Neutrophil (primary cell): Measurements from ENCODE around the gene EIF4E1B.

Experiments used
- H3K27ac ChIP-seq: fragments of 200-600 bp; sonication (generic); 2 replicates; pipeline ENCODE4 v1.5.1; 2016; ENCODE audit warnings: mild to moderate bottlenecking, moderate library complexity
- H3K27me3 ChIP-seq: fragments of 200-600 bp; sonication (generic); 2 replicates; pipeline ENCODE4 v1.6.0; 2016; ENCODE audit warnings: mild to moderate bottlenecking
- H3K36me3 ChIP-seq: fragments of 200-600 bp; sonication (generic); 2 replicates; pipeline ENCODE4 v1.5.1; 2017
- H3K4me1 ChIP-seq, 2 experiments: fragments of 200-600 bp in 1 of 2; sonication (generic) in 1 of 2; 1 replicate in 1 of 2; 2 replicates in 1 of 2; pipeline versions ENCODE4 v1.5.1 to v1.6.1; 2013 to 2016; ENCODE audit warnings: low read depth in 1 of 2, low read length in 1 of 2, mild to moderate bottlenecking in 1 of 2, moderate library complexity in 1 of 2; ENCODE audit not compliant: control insufficient read depth in 1 of 2, insufficient read depth in 1 of 2
- H3K4me3 ChIP-seq, 2 experiments: fragments of 200-600 bp in 1 of 2; sonication (generic) in 1 of 2; 1 replicate in 1 of 2; 2 replicates in 1 of 2; pipeline ENCODE4 v1.5.1; 2013 to 2016; ENCODE audit warnings: low read depth in 1 of 2, low read length in 1 of 2, mild to moderate bottlenecking in 1 of 2, moderate library complexity in 1 of 2
- H3K9me3 ChIP-seq: fragments of 200-600 bp; sonication (generic); 2 replicates; pipeline ENCODE4 v1.5.1; 2016
- CTCF ChIP-seq: fragments of 200-600 bp; sonication (generic); IDR thresholded peaks from 2 replicates; pipeline ENCODE4 v1.5.1; 2016; ENCODE audit warnings: antibody characterized with exemption

EIF4E1B gene

DNA sequence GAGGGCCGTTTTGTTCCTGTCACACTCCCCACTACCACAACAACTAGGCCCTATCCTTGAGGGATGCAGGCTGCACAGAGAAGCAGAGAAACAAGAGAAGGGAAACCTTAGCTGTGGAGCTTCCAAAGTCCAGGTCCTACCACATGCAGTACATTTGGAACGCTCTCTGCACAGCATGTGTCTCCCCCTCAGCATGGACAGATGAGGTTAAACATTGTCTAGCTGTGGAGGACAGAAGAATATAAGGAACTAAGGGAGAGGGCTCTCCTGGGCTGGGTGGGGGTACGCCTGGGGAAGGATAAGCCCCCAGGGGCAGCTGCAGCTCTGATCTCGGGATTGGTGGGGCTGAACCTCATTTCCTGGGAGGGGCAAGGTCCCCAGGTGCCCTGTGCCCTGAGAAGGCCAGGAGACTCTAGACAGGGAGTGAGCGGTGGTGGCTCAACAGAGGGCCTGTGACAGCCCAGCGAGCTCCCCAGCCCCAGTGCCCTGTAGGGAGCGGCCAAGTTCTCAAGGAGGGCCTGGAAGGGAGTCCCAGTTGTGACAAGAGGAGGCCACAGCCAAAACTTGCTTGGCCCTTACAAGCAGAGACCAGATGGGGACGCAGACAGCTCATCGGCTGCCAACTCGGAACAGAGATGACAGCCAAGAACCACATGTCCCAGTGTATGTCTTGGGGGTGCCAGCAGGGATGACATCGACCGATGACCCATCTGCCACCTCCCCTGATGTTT lies 46.9 kb downstream of the EIF4E1B start:
- no peak overlapping the region for H3K27ac ChIP-seq
- H3K27me3 ChIP-seq: peaks cover 89% of the 10 kb centered on the region
- no peaks in the 10 kb centered on the region for H3K36me3 ChIP-seq
- no peaks in the 10 kb centered on the region for H3K4me1 ChIP-seq
- no peaks in the 10 kb centered on the region for H3K9me3 ChIP-seq
- no peak overlapping the region for H3K4me3 ChIP-seq
- TF ChIP-seq CTCF: no peak

DNA sequence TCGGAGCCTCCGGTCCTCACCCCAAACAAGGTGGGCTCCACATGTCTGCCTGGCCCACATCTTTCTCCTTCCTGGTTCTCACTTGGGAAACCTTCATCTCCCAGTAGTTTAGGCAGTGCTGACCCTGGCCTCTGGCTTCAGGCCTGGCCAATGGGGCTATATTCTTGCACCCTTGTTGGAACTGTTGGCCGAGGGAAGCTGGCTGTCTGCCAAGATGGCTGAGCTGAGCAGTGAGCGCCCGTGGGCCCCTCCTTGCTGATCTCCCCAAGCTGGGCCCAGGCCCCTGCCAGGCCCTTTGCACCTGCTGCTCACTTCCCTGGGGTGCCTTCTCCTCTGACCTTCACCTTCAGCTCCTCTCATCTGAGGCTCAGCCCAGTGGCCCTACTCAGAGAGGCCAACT lies 48.1 kb downstream of the EIF4E1B start:
- no peak for TF ChIP-seq CTCF

GRCh38 chr5:176679365-176680225 lies 49.1 kb downstream of the EIF4E1B start:
- Histone ChIP-seq H3K27me3 (peaks cover 96% of the 10 kb centered on the region), H3K4me3 (no peak overlapping the region), H3K27ac (no peak overlapping the region), H3K9me3 (no peaks in the 10 kb centered on the region), H3K36me3 (no peaks in the 10 kb centered on the region), H3K4me1 (no peaks in the 10 kb centered on the region)
- TF ChIP-seq CTCF: no peak

More for the DNA sequence above, 48.1 kb downstream of the EIF4E1B start:
- Histone ChIP-seq H3K27ac (no peak overlapping the region), H3K36me3 (no peaks in the 10 kb centered on the region), H3K4me3 (no peak overlapping the region), H3K9me3 (no peaks in the 10 kb centered on the region), H3K4me1 (no peaks in the 10 kb centered on the region), H3K27me3 (peaks cover 95% of the 10 kb centered on the region)

DNA sequence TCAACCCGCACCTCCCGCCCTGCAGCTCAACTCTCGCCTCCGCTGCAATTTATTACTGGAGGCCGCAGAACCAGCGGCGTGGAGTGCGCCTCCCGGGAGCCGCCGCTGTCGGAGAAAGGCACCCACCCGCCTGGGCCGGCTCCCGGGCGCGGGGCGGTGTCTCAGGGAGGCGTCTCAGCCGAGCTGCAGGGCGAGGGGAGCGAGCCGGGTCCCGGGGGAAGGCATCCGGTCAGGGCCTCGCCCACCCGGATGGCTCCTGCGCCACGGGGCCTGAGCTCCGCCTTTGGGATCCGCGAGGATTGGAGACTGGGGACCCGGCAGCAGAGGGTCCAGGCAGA lies 49.7 kb downstream of the EIF4E1B start:
- no peaks in the 10 kb centered on the region for H3K9me3 ChIP-seq
- H3K27me3 ChIP-seq: peaks cover 100% of the 10 kb centered on the region
- H3K4me1 ChIP-seq: no peaks in the 10 kb centered on the region
- no peak overlapping the region for H3K27ac ChIP-seq
- TF ChIP-seq CTCF: no peak
- no peaks in the 10 kb centered on the region for H3K36me3 ChIP-seq
- H3K4me3 ChIP-seq: no peak overlapping the region

DNA sequence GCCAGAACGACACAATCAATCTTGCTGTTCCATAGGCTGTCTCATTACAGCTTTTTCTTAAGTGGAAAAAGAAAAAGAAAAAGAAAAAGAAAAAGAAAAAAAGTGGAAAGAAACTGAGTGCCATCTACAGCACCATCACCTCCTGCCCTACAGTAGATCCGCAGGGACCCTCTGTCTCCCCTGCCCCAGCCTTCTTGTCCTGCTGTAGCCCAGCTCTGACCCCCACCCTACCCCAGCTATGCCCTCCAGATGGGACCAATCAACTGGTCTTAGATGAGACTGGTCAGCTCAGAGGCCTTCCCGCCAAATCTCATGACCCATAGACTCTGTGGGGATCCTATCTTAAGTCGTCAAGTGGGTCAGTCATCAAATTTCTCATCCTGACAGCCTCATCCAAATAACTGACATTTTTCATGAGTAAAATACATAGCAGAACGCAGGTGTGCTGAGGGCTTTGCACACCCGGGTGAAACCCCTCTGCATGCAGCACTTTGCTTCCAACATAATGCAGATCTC lies 51.6 kb downstream of the EIF4E1B start:
- peaks cover 90% of the 10 kb centered on the region for H3K27me3 ChIP-seq

More for the DNA sequence above, 51.6 kb downstream of the EIF4E1B start:
- no peaks in the 10 kb centered on the region for H3K9me3 ChIP-seq
- no peaks in the 10 kb centered on the region for H3K36me3 ChIP-seq
- H3K4me1 ChIP-seq: no peaks in the 10 kb centered on the region
- H3K27ac ChIP-seq: no peak overlapping the region
- no peak overlapping the region for H3K4me3 ChIP-seq
- no peak for TF ChIP-seq CTCF
